ENCODE results near the gene USP37.

GRCh38 chr2:218558986-218559385 lies 9.2 kb downstream of the USP37 start:
- TF ChIP-seq CTCF (IDR thresholded peaks at IDR 0.05; ENCODE audit: insufficient read depth, low read length, poor library complexity, severe bottlenecking) (no peak), EZH2phosphoT487 (conservative IDR thresholded peaks at IDR 0.05; ENCODE audit: low read length) (no peak)
